A549 (cell line): ENCODE measurements around the gene PPP1R12B. TPM values are rescaled to one million over a fixed set of nuclear protein-coding genes. Genes with fewer than 3 reads are reported as not detected.

Experiments used
- ATAC-seq, 2 experiments: fragments of 200-7000 bp in 1 of 2; fragments of >200 bp in 1 of 2; cut with Nextera tagmentation in 1 of 2; cut with Tn5 transposase in 1 of 2; 3 replicates each; pipeline versions ENCODE4 v1.8.0 to v1.9.1; 2018 to 2020; ENCODE audit warnings: mild to moderate bottlenecking in 1 of 2, moderate library complexity in 1 of 2
- CTCF ChIA-PET: fragments of 300-600 bp; sonication (Branson Sonifier 250); formaldehyde crosslinking; extraction: SDS; loops from one replicate; lab custom pipeline; 2021; ENCODE audit warnings: antibody characterized with exemption, inconsistent platforms; lab: Yijun Ruan, JAX
- POLR2A ChIA-PET: fragments of 350-600 bp; formaldehyde crosslinking; extraction: SDS; loops from one replicate; lab custom pipeline; 2021; ENCODE audit warnings: antibody characterized with exemption, inconsistent platforms; lab: Yijun Ruan, JAX
- DNase-seq, 2 experiments: peaks; one replicate each; pipeline versions ENCODE4 v3.0.0 to v3.0.0-alpha.2; 2011 to 2016; ENCODE audit warnings: low read depth in 1 of 2, low spot score in 1 of 2
- FAIRE-seq: peaks from 2 replicates; lab custom pipeline; 2011; peaks lifted over from hg19 to GRCh38; lab: Jason Lieb, UNC
- H3K27ac ChIP-seq, 2 experiments: fragments of >200 bp; sonication (Bioruptor Twin); formaldehyde crosslinking; 3 replicates each; pipeline ENCODE4 v1.5.1; 2016 to 2017
- H3K4me1 ChIP-seq: fragments of >200 bp; sonication (Bioruptor Twin); formaldehyde crosslinking; 3 replicates; pipeline ENCODE4 v1.6.1; 2016
- H3K4me2 ChIP-seq: fragments of >200 bp; sonication (Bioruptor Twin); formaldehyde crosslinking; 3 replicates; pipeline ENCODE4 v1.6.1; 2016
- H3K4me3 ChIP-seq: fragments of >200 bp; sonication (Bioruptor Twin); formaldehyde crosslinking; 3 replicates; pipeline ENCODE4 v1.5.1; 2016
- H3K9me3 ChIP-seq: fragments of >200 bp; sonication (Bioruptor Twin); formaldehyde crosslinking; 3 replicates; pipeline ENCODE4 v1.6.1; 2016
- CEBPB ChIP-seq, 2 experiments: fragments of >200 bp in 1 of 2; sonication (Bioruptor Twin) in 1 of 2; formaldehyde crosslinking in 1 of 2; IDR thresholded peaks; 2 replicates each; pipeline ENCODE4 v1.6.1; 2012 to 2016
- EHMT2 ChIP-seq: fragments of 200-600 bp; sonication (generic); IDR thresholded peaks from 2 replicates; pipeline ENCODE4 v1.6.1; 2016; ENCODE audit warnings: antibody characterized with exemption, low read depth, mild to moderate bottlenecking, moderate library complexity
- ESRRA ChIP-seq: fragments of 150-350 bp; IDR thresholded peaks from 2 replicates; pipeline ENCODE4 v1.6.1; 2014; ENCODE audit warnings: mild to moderate bottlenecking, low read length, borderline replicate concordance
- HEYL ChIP-seq: fragments of 250-450 bp; sonication (Bioruptor Pico); IDR thresholded peaks from 2 replicates; pipeline ENCODE4 v1.8.0; 2021; ENCODE audit warnings: mild to moderate bottlenecking, moderate library complexity
- HOXA7 ChIP-seq: fragments of 250-450 bp; sonication (Bioruptor Pico); IDR thresholded peaks from 2 replicates; pipeline ENCODE4 v1.5.0; 2020; ENCODE audit warnings: mild to moderate bottlenecking, moderate library complexity
- KDM5A ChIP-seq: fragments of 200-600 bp; sonication (generic); IDR thresholded peaks from 2 replicates; pipeline ENCODE4 v1.6.1; 2016; ENCODE audit warnings: antibody characterized with exemption, mild to moderate bottlenecking
- MAFK ChIP-seq: fragments of 450-650 bp; IDR thresholded peaks from 2 replicates; pipeline ENCODE4 v1.6.1; 2014; ENCODE audit not compliant: partially characterized antibody
- NPAS2 ChIP-seq: fragments of 250-450 bp; sonication (Bioruptor Pico); IDR thresholded peaks from 2 replicates; pipeline ENCODE4 v1.8.0; 2022; ENCODE audit warnings: mild to moderate bottlenecking, moderate library complexity, borderline replicate concordance
- POLR2A ChIP-seq: IDR thresholded peaks from 2 replicates; pipeline ENCODE4 v1.6.1; 2012; ENCODE audit warnings: mild to moderate bottlenecking, low read length
- RFX5 ChIP-seq: fragments of 450-650 bp; IDR thresholded peaks from 2 replicates; pipeline ENCODE4 v1.7.1; 2014; ENCODE audit warnings: antibody characterized with exemption, mild to moderate bottlenecking, moderate library complexity
- RNF2 ChIP-seq: fragments of 200-600 bp; sonication (generic); IDR thresholded peaks from 2 replicates; pipeline ENCODE4 v1.6.1; 2016; ENCODE audit warnings: low read depth, mild to moderate bottlenecking, antibody characterized with exemption, moderate library complexity, borderline replicate concordance
- WGBS: methylation state at CpG from one replicate; pipeline ENCODE4 v1.1.6; 2017; ENCODE audit errors: missing lambda C conversion rate; 5-methylcytosine and 5-hydroxymethylcytosine counted together
- polyA plus RNA-seq, 4 experiments: library from polyadenylated mRNA; depleted of rRNA in 3 of 4; stranded (reverse); fragments of >200 nt; fragmentation: RNase III in 1 of 4; extraction: RNeasy Plus Mini Kit Qiagen cat#74134 plus additional on column Dnase treatment in 1 of 4; gene quantifications; 2 replicates in 3 of 4; 3 replicates in 1 of 4; pipeline ENCODE4 v1.2.3, GENCODE V29; 2011 to 2017
- TF ChIP-seq, protein P1 (sequence below): fragments of >200 bp; sonication (Bioruptor Twin); formaldehyde crosslinking; IDR thresholded peaks from 3 replicates; pipeline ENCODE4 v1.6.1; 2016
- TF ChIP-seq, protein P2 (sequence below): fragments of 250-450 bp; sonication (Bioruptor Pico); IDR thresholded peaks from 2 replicates; pipeline ENCODE4 v1.5.0; 2020; ENCODE audit warnings: low read depth, mild to moderate bottlenecking, moderate library complexity
- TF ChIP-seq, protein P3 (sequence below): IDR thresholded peaks from 2 replicates; pipeline ENCODE4 v1.6.1; 2012

The PPP1R12B gene
- polyA plus RNA-seq, 2 of the 4 experiments (the other 2 are of a cell fraction), result 3.3 to 12.1 TPM

DNA sequence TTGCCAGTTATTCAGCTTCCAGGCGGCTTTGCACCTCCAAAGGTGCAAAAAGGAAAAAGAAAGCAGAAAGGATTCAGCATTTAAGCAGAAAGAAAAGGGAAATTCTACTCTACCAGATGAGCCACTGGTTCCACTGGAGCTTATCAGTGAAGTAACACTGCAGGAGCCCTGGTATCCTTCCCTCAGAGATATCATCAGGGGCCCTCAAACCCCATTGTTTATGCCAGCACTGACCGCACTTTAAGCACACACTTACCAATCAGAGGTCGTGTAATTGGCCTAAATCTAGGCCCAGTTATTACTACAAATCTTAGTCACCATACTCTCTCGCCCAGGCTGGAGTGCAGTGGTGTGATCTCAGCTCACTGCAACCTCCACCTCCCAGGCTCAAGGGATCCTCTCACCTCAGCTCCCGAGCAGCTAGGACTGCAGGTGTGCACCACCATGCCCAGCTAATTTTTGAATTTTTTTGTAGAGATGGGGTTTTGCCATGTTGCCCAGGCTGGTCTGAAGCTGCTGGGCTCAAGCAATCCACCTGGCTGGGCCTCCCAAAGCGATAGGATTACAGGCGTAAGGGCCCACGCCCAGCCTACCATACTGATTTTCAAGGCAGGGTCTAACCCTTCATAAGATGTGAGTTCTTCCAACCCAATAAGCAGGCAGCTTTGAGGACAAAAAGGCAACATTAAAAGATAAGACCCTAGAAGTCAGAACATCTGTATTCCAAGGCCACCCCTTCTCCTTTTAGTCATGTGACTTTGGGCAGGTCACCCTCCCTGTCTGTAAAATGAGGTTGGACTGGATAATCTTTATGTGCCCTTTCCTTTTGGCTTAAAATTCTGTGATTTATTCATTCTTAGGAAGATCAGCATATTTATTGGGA is 236.4 kb downstream of the PPP1R12B start (continued):
- TF ChIP-seq, protein P1, sequence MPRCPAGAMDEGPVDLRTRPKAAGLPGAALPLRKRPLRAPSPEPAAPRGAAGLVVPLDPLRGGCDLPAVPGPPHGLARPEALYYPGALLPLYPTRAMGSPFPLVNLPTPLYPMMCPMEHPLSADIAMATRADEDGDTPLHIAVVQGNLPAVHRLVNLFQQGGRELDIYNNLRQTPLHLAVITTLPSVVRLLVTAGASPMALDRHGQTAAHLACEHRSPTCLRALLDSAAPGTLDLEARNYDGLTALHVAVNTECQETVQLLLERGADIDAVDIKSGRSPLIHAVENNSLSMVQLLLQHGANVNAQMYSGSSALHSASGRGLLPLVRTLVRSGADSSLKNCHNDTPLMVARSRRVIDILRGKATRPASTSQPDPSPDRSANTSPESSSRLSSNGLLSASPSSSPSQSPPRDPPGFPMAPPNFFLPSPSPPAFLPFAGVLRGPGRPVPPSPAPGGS, result no peak
- TF ChIP-seq ESRRA (no peak), HOXA7 (CRISPR knock-in tag) (no peak), RNF2 (no peak)

DNA sequence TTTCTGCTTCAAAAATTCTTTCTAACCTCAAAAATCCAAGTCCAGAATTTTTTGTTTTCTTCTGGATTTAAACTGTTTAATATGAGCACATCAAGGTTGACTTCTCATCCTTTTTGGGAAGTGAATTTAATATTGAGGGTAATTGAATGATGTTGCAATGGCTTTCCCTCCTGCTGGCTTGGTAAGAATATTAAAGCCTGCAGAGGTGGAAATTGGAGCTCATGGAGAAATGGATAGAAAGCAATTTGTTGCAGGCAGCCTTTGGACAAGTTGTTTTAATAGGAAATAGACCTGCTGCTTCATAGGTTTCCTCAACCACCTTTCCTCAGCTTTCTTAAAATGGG is 237.1 kb downstream of the PPP1R12B start:
- no peak for FAIRE-seq

DNA sequence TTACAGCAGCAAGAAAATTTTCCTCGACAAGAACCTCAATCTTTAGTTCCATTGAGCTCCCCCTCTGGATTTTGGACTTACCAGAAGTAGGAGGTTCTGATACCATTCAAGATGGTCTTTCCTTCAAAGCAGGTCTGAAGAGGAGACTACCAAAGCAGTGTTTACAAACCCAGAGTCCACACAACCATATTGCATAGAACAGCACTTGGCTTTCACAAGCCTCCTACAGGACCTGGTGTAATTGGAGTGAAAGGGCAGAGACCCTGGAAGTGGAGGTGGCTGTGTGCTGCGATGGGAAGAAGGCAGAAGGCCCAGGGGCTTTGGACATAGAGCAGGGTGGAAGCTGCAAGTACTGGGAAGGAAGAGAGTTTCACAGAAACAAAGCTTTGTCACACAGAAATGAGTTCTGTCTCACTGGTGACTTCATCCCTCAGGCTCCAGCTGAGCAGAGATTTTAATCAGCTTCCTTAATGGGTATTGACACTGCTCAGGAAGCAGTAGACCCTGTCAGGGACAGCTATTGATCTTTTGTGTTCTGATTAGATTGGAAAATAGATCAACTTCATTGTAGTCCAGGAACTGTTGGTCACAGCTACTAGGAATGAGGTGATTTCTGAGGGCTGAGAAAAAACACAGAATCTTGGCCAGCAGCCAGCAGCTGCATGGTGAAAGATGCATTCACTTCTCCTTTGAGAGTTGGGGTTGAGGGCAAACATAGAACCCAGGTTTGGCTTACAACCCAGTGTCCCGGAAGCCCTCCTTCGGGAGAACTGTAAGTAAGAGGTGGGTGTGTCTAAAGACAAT is 237.7 kb downstream of the PPP1R12B start:
- ChIA-PET CTCF (interaction anchor here (0.6 to 11.2 kb wide), 6 partner anchors 14 to 212 kb away, joined by 3 to 91 read pairs (median 3); no protein-coding TSS in a partner anchor), POLR2A (no interaction called here)
- no peak for TF ChIP-seq NPAS2 (CRISPR knock-in tag)
- Histone ChIP-seq H3K9me3 (no peaks in the 10 kb centered on the region), H3K4me1 (peaks cover 56% of the 10 kb centered on the region), H3K4me3 (no peak overlapping the region), H3K27ac (peak overlapping the region; percentile 80 to 86; a peak in 5 of 6 replicates), H3K4me2 (peak overlapping the region; percentile 21)
- 69% methylated on average over 4 of the region's 4 CpGs for WGBS
- FAIRE-seq (no peak), ATAC-seq (no peak), DNase-seq (no peak)

More for the DNA sequence above, 237.1 kb downstream of the PPP1R12B start:
- Histone ChIP-seq H3K9me3 (no peaks in the 10 kb centered on the region), H3K4me1 (peaks cover 49% of the 10 kb centered on the region), H3K4me3 (no peak overlapping the region), H3K4me2 (no peak overlapping the region), H3K27ac (peak overlapping the region in 1 of 2 experiments; percentile 86; a peak in 3 of 6 replicates)
- POLR2A ChIA-PET, result no interaction called here
- no peak for DNase-seq
- ATAC-seq, result no peak
- TF ChIP-seq EHMT2, result no peak
- no peak for TF ChIP-seq POLR2A
- TF ChIP-seq MAFK, result no peak
- TF ChIP-seq, protein P1, result no peak
- no peak for TF ChIP-seq CEBPB (IDR thresholded peaks at IDR 0.05)
- TF ChIP-seq RFX5, result no peak
- TF ChIP-seq KDM5A, result no peak
- TF ChIP-seq, protein P2, sequence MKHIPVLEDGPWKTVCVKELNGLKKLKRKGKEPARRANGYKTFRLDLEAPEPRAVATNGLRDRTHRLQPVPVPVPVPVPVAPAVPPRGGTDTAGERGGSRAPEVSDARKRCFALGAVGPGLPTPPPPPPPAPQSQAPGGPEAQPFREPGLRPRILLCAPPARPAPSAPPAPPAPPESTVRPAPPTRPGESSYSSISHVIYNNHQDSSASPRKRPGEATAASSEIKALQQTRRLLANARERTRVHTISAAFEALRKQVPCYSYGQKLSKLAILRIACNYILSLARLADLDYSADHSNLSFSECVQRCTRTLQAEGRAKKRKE, result no peak
- TF ChIP-seq, protein P3, sequence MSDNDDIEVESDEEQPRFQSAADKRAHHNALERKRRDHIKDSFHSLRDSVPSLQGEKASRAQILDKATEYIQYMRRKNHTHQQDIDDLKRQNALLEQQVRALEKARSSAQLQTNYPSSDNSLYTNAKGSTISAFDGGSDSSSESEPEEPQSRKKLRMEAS, result no peak
- CTCF ChIA-PET, result interaction anchor here (0.6 to 11.2 kb wide), 7 partner anchors 13 to 212 kb away, joined by 3 to 91 read pairs (median 3); no protein-coding TSS in a partner anchor

DNA sequence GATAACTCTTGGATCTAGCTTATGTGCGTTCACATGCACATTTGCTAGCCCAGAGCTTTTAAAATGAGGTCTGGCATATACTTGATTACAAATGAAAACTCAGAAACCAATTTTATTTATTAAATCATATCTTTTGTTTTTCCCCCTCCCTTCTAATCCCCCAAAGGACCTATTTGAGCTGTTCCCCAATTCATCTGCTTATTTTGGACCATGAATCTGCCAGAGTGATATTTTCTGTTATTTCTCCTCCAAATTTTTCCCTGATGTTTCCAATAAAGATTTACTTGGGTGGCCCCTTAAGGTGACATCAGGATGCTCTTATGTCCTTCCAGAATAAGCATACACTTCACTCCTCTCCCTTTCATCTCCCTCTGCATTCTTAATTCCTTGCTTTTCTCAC is 238.4 kb downstream of the PPP1R12B start:
- Histone ChIP-seq H3K9me3 (no peaks in the 10 kb centered on the region), H3K4me1 (peaks cover 57% of the 10 kb centered on the region)
- CTCF ChIA-PET, result interaction anchor here (0.9 to 11.2 kb wide), 6 partner anchors 14 to 123 kb away, joined by 3 to 91 read pairs (median 3); no protein-coding TSS in a partner anchor
- 100% methylated on average over 1 of the region's 1 CpG for WGBS
- POLR2A ChIA-PET, result no interaction called here
- TF ChIP-seq HEYL (CRISPR knock-in tag), result no peak
- TF ChIP-seq, all 56 proteins: peak for 0
- Histone ChIP-seq H3K4me3 (no peak overlapping the region), H3K4me2 (peak overlapping the region; percentile 21), H3K27ac (peak overlapping the region; percentile 80 to 86)
- FAIRE-seq (no peak), DNase-seq (no peak), ATAC-seq (no peak)
